GM12878 (cell line): ENCODE measurements around the gene MAST4. TPM values are rescaled to one million over a fixed set of nuclear protein-coding genes. Genes with fewer than 3 reads are reported as not detected.

Experiments used
- ATAC-seq: fragments of 200-7000 bp; cut with Tn5 transposase; 3 replicates; pipeline ENCODE4 v1.9.1; 2020; ENCODE audit warnings: mild to moderate bottlenecking, moderate library complexity
- BruUV-seq: library from RNA; stranded (reverse); fragments of 400-500 nt; replicated peaks from 2 replicates; lab custom pipeline; 2021; lab: Mats Ljungman, UMichigan
- CTCF ChIA-PET: fragments of 300-600 bp; sonication (Branson Sonifier 250); formaldehyde crosslinking; extraction: SDS; loops from one replicate; lab custom pipeline; 2021; ENCODE audit warnings: inconsistent platforms; lab: Yijun Ruan, JAX
- POLR2A ChIA-PET: fragments of 350-600 bp; formaldehyde crosslinking; extraction: SDS; loops from one replicate; lab custom pipeline; 2021; ENCODE audit warnings: inconsistent platforms; lab: Charles Lee
- RAD21 ChIA-PET: fragments of 300-600 bp; sonication (Branson Sonifier 250); formaldehyde crosslinking; loops from one replicate; lab custom pipeline; 2023; ENCODE audit warnings: antibody characterized with exemption; ENCODE audit not compliant: unreplicated experiment; lab: Charles Lee
- SMC1A ChIA-PET: fragments of 300-600 bp; sonication (Branson Sonifier 250); formaldehyde crosslinking; loops from one replicate; lab custom pipeline; 2023; ENCODE audit not compliant: unreplicated experiment, uncharacterized antibody; lab: Charles Lee
- DNase-seq: peaks from one replicate; pipeline ENCODE4 v3.0.0-alpha.2; 2011; ENCODE audit warnings: low read depth, low spot score
- FAIRE-seq: peaks from 3 replicates; lab custom pipeline; 2011; peaks lifted over from hg19 to GRCh38; lab: Jason Lieb, UNC
- H2AFZ ChIP-seq: 2 replicates; pipeline ENCODE4 v1.6.0; 2011; ENCODE audit warnings: low read depth, low read length, control low read depth; ENCODE audit not compliant: control insufficient read depth
- H3K27ac ChIP-seq: 2 replicates; pipeline ENCODE4 v1.5.1; 2011; ENCODE audit warnings: control low read depth; ENCODE audit not compliant: control insufficient read depth, insufficient read depth
- H3K27me3 ChIP-seq, 2 experiments: replicated peaks in 1 of 2; 2 replicates each; pipeline versions ENCODE4 v1.6.0 to v1.6.1; 2011; ENCODE audit warnings: low read length in 1 of 2; ENCODE audit not compliant: control insufficient read depth in 2 of 2, insufficient read depth in 2 of 2
- H3K36me3 ChIP-seq, 2 experiments: 2 replicates each; pipeline ENCODE4 v1.5.1; 2011; ENCODE audit warnings: low read length in 1 of 2; ENCODE audit not compliant: control insufficient read depth in 2 of 2, insufficient read depth in 2 of 2
- H3K4me1 ChIP-seq: 2 replicates; pipeline ENCODE4 v1.6.1; 2011; ENCODE audit warnings: mild to moderate bottlenecking, low read length, moderate library complexity, mixed read lengths; ENCODE audit not compliant: control insufficient read depth, insufficient read depth
- H3K4me2 ChIP-seq: 2 replicates; pipeline ENCODE4 v1.6.0; 2011; ENCODE audit warnings: control low read depth; ENCODE audit not compliant: control insufficient read depth, insufficient read depth
- H3K4me3 ChIP-seq: fragments of 200-600 bp; sonication (generic); 2 replicates; pipeline ENCODE4 v1.5.1; 2016
- H3K79me2 ChIP-seq: 2 replicates; pipeline ENCODE4 v1.6.0; 2011; ENCODE audit warnings: low read length; ENCODE audit not compliant: control insufficient read depth, insufficient read depth
- H3K9ac ChIP-seq: 2 replicates; pipeline ENCODE4 v1.8.0; 2011; ENCODE audit warnings: low read length, control low read depth, mixed read lengths; ENCODE audit not compliant: control insufficient read depth, insufficient read depth
- H3K9me3 ChIP-seq: replicated peaks from 3 replicates; pipeline ENCODE4 v1.5.1; 2011; ENCODE audit warnings: mild to moderate bottlenecking, low read length; ENCODE audit not compliant: control insufficient read depth, insufficient read depth
- H4K20me1 ChIP-seq: 2 replicates; pipeline ENCODE4 v1.6.0; 2011; ENCODE audit not compliant: control insufficient read depth, insufficient read depth
- CBFB ChIP-seq: IDR thresholded peaks from 2 replicates; pipeline ENCODE4 v1.6.1; 2016; ENCODE audit warnings: antibody characterized with exemption, low read depth
- CREB1 ChIP-seq: IDR thresholded peaks from 2 replicates; pipeline ENCODE4 v1.6.1; 2012; ENCODE audit warnings: low read depth, mild to moderate bottlenecking, inconsistent platforms
- ESRRA ChIP-seq: IDR thresholded peaks from 2 replicates; pipeline ENCODE4 v1.6.1; 2012; ENCODE audit warnings: mild to moderate bottlenecking, low read length, improper control_type of control experiment
- ETV6 ChIP-seq, 2 experiments: fragments of 450-650 bp in 1 of 2; IDR thresholded peaks in 1 of 2; conservative IDR thresholded peaks in 1 of 2; 2 replicates each; pipeline ENCODE4 v1.6.1; 2014; ENCODE audit warnings: antibody characterized with exemption in 1 of 2, borderline replicate concordance in 1 of 2, low read depth in 1 of 2, mild to moderate bottlenecking in 1 of 2, moderate library complexity in 1 of 2
- MAX ChIP-seq: IDR thresholded peaks from 2 replicates; pipeline ENCODE4 v1.6.1; 2012; ENCODE audit warnings: low read depth, low read length, improper control_type of control experiment
- MYB ChIP-seq: fragments of 150-350 bp; IDR thresholded peaks from 2 replicates; pipeline ENCODE4 v1.6.1; 2014; ENCODE audit warnings: mild to moderate bottlenecking, low read depth, low read length, borderline replicate concordance
- NRF1 ChIP-seq: conservative IDR thresholded peaks from 2 replicates; pipeline ENCODE4 v1.6.1; 2011; ENCODE audit warnings: mild to moderate bottlenecking, low read depth, low read length, improper control_type of control experiment
- RBBP5 ChIP-seq: fragments of 200-600 bp; sonication (generic); conservative IDR thresholded peaks from 2 replicates; pipeline ENCODE4 v1.6.1; 2016
- SPI1 ChIP-seq: IDR thresholded peaks from 2 replicates; pipeline ENCODE4 v1.6.1; 2011; ENCODE audit warnings: low read depth, mild to moderate bottlenecking, low read length, moderate library complexity, borderline replicate concordance; ENCODE audit not compliant: insufficient read depth
- TCF12 ChIP-seq: IDR thresholded peaks from 2 replicates; pipeline ENCODE4 v1.6.1; 2011; ENCODE audit warnings: low read depth, mild to moderate bottlenecking, low read length
- YBX1 ChIP-seq: fragments of 450-650 bp; IDR thresholded peaks from 2 replicates; pipeline ENCODE4 v1.6.1; 2016; ENCODE audit warnings: antibody characterized with exemption
- ZNF274 ChIP-seq: IDR thresholded peaks from one replicate; pipeline ENCODE4 v1.8.0; 2011; ENCODE audit not compliant: insufficient read length, insufficient read depth
- WGBS: methylation state at CpG from one replicate; pipeline ENCODE4 v1.1.6; 2016; ENCODE audit warnings: low lambda C conversion rate; ENCODE audit not compliant: insufficient replicate concordance, insufficient coverage; ENCODE audit errors: missing lambda C conversion rate; 5-methylcytosine and 5-hydroxymethylcytosine counted together
- in situ Hi-C: fragments of 300-500 bp; cut with MboI; formaldehyde crosslinking; loops from 9 replicates; pipeline ENCODE4 v1.14.3; 2018; ENCODE audit warnings: mixed read lengths
- intact Hi-C: fragments of 100-400 bp; cut with micrococcal nuclease; formaldehyde crosslinking; loops from one replicate; pipeline ENCODE4 v1.14.2; 2022; ENCODE audit not compliant: unreplicated experiment
- polyA plus RNA-seq, 11 experiments: library from polyadenylated mRNA; depleted of rRNA in 4 of 11; unstranded in 6 of 11; stranded (reverse) in 5 of 11; fragments of >200 nt; fragmentation: Nextera tagmentation in 4 of 11; fragmentation: Illumina TruSeq in 1 of 11; extraction: Ambion mirVana in 4 of 11; extraction: Trizol in 1 of 11; gene quantifications; 1 replicate in 1 of 11; 2 replicates in 10 of 11; pipeline versions ENCODE4 v1.2.1 to v1.2.3, GENCODE V29; 2011 to 2016; ENCODE audit warnings: inconsistent platforms in 2 of 11, missing spikeins in 2 of 11, low read depth in 1 of 11
- total RNA-seq, 4 experiments: library from RNA; depleted of rRNA in 3 of 4; stranded (reverse); fragments of >200 nt in 3 of 4; fragmentation: Illumina TruSeq in 1 of 4; extraction: Trizol in 1 of 4; gene quantifications; 2 replicates each; pipeline versions ENCODE4 v1.2.1 to v1.2.3, GENCODE V29; 2013 to 2021
- TF ChIP-seq, protein P1 (sequence below): IDR thresholded peaks from 2 replicates; pipeline ENCODE4 v1.6.1; 2011; ENCODE audit warnings: borderline replicate concordance, low read depth, mild to moderate bottlenecking, moderate library complexity, low read length; ENCODE audit not compliant: insufficient read depth, poor library complexity, severe bottlenecking
- TF ChIP-seq, protein P2 (sequence below): fragments of 150-350 bp; IDR thresholded peaks from 2 replicates; pipeline ENCODE4 v1.6.1; 2016; ENCODE audit warnings: low read depth, low read length

The MAST4 gene
- total and polyA plus RNA-seq, 10 of the 15 experiments (the other 5 are each of a cell fraction or from before 2014, with no cell fraction given) = 0.02 to 1.6 (median 0.29) TPM; not detected in 1

DNA sequence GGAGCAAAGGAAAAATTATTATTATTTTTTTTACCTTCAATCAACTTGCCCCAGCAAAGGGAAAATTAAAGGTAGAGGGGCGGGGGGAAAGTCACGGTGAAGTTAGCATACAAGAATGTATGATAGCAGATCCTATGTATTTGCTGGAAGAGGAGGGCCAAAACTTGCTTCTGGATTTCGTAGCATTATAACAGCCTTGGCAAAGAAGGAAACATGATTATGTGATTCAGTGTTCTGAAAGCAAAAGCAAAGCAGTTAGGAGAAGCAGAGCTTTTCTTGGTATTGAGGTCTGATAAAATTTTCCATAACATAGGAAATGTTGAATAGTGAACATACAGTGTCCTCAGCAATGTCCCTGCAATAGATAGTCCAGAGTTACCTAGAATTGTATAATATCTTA lies 32.4 kb downstream of the MAST4 start (continued):
- TF ChIP-seq, protein P1, sequence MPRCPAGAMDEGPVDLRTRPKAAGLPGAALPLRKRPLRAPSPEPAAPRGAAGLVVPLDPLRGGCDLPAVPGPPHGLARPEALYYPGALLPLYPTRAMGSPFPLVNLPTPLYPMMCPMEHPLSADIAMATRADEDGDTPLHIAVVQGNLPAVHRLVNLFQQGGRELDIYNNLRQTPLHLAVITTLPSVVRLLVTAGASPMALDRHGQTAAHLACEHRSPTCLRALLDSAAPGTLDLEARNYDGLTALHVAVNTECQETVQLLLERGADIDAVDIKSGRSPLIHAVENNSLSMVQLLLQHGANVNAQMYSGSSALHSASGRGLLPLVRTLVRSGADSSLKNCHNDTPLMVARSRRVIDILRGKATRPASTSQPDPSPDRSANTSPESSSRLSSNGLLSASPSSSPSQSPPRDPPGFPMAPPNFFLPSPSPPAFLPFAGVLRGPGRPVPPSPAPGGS = no peak
- no peak for TF ChIP-seq YBX1
- TF ChIP-seq CBFB = no peak
- no peak for TF ChIP-seq ZNF274
- TF ChIP-seq ESRRA = no peak
- TF ChIP-seq RBBP5 = no peak
- TF ChIP-seq, all 136 proteins: peak for 0

- H3K9me3 ChIP-seq = no peaks in the 10 kb centered on the region
- RAD21 ChIA-PET = no interaction called here
- H4K20me1 ChIP-seq = no peaks in the 10 kb centered on the region
- intact Hi-C loops = no loop called here
- H3K9ac ChIP-seq = no peak overlapping the region
- TF ChIP-seq ESRRA (no peak), TCF12 (no peak), MYB (no peak), MAX (no peak), NRF1 (no peak), CREB1 (no peak), SPI1 (no peak), ETV6 (conservative IDR thresholded peaks at IDR 0.05 in 1 of 2, IDR thresholded peaks at IDR 0.05 in 1 of 2; ENCODE audit: borderline replicate concordance in 1 of 2, low read depth in 1 of 2) (no peak)
- TF ChIP-seq, protein P2, sequence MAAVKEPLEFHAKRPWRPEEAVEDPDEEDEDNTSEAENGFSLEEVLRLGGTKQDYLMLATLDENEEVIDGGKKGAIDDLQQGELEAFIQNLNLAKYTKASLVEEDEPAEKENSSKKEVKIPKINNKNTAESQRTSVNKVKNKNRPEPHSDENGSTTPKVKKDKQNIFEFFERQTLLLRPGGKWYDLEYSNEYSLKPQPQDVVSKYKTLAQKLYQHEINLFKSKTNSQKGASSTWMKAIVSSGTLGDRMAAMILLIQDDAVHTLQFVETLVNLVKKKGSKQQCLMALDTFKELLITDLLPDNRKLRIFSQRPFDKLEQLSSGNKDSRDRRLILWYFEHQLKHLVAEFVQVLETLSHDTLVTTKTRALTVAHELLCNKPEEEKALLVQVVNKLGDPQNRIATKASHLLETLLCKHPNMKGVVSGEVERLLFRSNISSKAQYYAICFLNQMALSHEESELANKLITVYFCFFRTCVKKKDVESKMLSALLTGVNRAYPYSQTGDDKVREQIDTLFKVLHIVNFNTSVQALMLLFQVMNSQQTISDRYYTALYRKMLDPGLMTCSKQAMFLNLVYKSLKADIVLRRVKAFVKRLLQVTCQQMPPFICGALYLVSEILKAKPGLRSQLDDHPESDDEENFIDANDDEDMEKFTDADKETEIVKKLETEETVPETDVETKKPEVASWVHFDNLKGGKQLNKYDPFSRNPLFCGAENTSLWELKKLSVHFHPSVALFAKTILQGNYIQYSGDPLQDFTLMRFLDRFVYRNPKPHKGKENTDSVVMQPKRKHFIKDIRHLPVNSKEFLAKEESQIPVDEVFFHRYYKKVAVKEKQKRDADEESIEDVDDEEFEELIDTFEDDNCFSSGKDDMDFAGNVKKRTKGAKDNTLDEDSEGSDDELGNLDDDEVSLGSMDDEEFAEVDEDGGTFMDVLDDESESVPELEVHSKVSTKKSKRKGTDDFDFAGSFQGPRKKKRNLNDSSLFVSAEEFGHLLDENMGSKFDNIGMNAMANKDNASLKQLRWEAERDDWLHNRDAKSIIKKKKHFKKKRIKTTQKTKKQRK = no peak
- H3K27ac ChIP-seq = no peak overlapping the region
- H3K4me1 ChIP-seq = no peaks in the 10 kb centered on the region
- in situ Hi-C loops = no loop called here
- ATAC-seq (no peak), DNase-seq (no peak), FAIRE-seq (no peak)
- H3K4me3 ChIP-seq = no peak overlapping the region
- no peaks in the 10 kb centered on the region for H3K27me3 ChIP-seq
- POLR2A ChIA-PET = no interaction called here
- SMC1A ChIA-PET = interaction anchor here (2.0 kb wide), 1 partner anchor 9 kb away, joined by 7 read pairs; no protein-coding TSS in a partner anchor
- no peaks in the 10 kb centered on the region for H3K79me2 ChIP-seq
- BruUV-seq = no TSS peak
- 9% methylated on average over 2 of the region's 2 CpGs for WGBS
- H3K4me2 ChIP-seq = no peak overlapping the region
- CTCF ChIA-PET = no interaction called here
- no peaks in the 10 kb centered on the region for H3K36me3 ChIP-seq
- no peak overlapping the region for H2AFZ ChIP-seq
Measured at GRCh38 chr5:66629446-66629845, 33.3 kb downstream of the MAST4 start.
